ENCODE results near the gene GRIA4. TPM values are rescaled to one million over a fixed set of nuclear protein-coding genes. Genes with fewer than 3 reads are reported as not detected.

GRIA4 gene
- total RNA-seq, 4 donors from 2014 or later: 37.2 TPM; not detected in 3

DNA sequence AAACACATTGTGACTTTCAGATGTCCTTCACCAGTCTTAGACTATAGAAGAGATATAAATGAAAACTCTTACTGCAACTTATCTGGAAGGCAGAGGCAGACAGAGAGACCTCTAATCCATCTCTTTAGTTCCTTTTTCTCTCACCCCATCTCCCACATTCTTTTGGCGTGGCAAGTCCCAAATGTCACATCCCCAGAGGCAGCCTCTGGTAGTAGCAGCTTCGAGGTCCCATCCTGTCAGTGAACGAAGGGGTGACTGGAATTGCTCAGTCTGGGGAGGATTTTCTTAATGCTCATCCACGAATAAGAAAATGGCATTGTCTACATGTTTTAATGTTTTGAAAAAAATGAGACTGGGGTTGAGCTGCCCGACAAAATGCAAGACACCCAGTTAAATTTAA, 201.4 kb downstream of the GRIA4 start:
- DNase-seq: no peak
- no peak for TF ChIP-seq POLR2A (IDR thresholded peaks at IDR 0.05)
- TF ChIP-seq, protein P1, sequence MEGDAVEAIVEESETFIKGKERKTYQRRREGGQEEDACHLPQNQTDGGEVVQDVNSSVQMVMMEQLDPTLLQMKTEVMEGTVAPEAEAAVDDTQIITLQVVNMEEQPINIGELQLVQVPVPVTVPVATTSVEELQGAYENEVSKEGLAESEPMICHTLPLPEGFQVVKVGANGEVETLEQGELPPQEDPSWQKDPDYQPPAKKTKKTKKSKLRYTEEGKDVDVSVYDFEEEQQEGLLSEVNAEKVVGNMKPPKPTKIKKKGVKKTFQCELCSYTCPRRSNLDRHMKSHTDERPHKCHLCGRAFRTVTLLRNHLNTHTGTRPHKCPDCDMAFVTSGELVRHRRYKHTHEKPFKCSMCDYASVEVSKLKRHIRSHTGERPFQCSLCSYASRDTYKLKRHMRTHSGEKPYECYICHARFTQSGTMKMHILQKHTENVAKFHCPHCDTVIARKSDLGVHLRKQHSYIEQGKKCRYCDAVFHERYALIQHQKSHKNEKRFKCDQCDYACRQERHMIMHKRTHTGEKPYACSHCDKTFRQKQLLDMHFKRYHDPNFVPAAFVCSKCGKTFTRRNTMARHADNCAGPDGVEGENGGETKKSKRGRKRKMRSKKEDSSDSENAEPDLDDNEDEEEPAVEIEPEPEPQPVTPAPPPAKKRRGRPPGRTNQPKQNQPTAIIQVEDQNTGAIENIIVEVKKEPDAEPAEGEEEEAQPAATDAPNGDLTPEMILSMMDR (IDR thresholded peaks at IDR 0.05): no peak
- Histone ChIP-seq H3K27me3 (no peaks in the 10 kb centered on the region), H3K4me3 (no peak overlapping the region), H3K9me3 (no peaks in the 10 kb centered on the region), H3K27ac (no peak overlapping the region), H3K36me3 (no peaks in the 10 kb centered on the region), H3K4me1 (no peaks in the 10 kb centered on the region)
- intact Hi-C loops (cut with DNase I; ENCODE audit: low total_unique reads): no loop called here

DNA sequence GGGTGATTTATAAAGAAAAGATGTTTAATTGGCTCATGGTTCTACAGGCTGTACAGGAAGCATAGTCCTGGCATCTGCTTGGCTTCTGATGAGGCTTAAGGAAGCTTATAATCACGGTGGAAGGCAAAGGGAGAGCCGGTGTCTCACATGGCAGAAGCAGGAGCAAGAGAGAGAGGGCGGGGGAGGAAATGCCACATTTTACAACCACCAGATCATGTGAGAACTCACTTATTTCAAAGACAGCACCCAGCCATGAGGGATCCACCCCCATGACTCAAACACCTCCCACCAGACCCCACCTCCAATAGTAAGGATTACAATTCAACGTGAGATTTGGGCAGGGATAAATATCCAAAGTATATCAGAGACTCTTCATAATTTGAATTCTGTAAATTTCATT, 211.5 kb downstream of the GRIA4 start:
- Histone ChIP-seq H3K27ac (no peak overlapping the region), H3K27me3 (no peaks in the 10 kb centered on the region), H3K4me1 (no peaks in the 10 kb centered on the region), H3K4me3 (no peak overlapping the region), H3K36me3 (no peaks in the 10 kb centered on the region), H3K9me3 (no peaks in the 10 kb centered on the region)
- intact Hi-C loops (cut with DNase I; ENCODE audit: low total_unique reads): no loop called here
- DNase-seq: no peak
- TF ChIP-seq, protein P1 (IDR thresholded peaks at IDR 0.05): no peak
- TF ChIP-seq POLR2A (IDR thresholded peaks at IDR 0.05): no peak

GRCh38 chr11:105821781-105822180, 211.9 kb downstream of the GRIA4 start:
- no peak for DNase-seq
- Histone ChIP-seq H3K27me3 (no peaks in the 10 kb centered on the region), H3K9me3 (no peaks in the 10 kb centered on the region), H3K27ac (no peak overlapping the region), H3K4me3 (no peak overlapping the region), H3K4me1 (no peaks in the 10 kb centered on the region), H3K36me3 (no peaks in the 10 kb centered on the region)
- intact Hi-C loops (cut with DNase I; ENCODE audit: low total_unique reads): no loop called here
- TF ChIP-seq, protein P1 (IDR thresholded peaks at IDR 0.05): no peak
- no peak for TF ChIP-seq POLR2A (IDR thresholded peaks at IDR 0.05)

GRCh38 chr11:105823495-105824033, 213.7 kb downstream of the GRIA4 start:
- DNase-seq: no peak

GRCh38 chr11:105824457-105825013, 214.7 kb downstream of the GRIA4 start:
- no peaks in the 10 kb centered on the region for H3K4me1 ChIP-seq
- no peak for TF ChIP-seq POLR2A (IDR thresholded peaks at IDR 0.05)
- TF ChIP-seq, protein P1 (IDR thresholded peaks at IDR 0.05): no peak
- no peak for DNase-seq
- intact Hi-C loops (cut with DNase I; ENCODE audit: low total_unique reads): no loop called here
- no peak overlapping the region for H3K27ac ChIP-seq
- H3K9me3 ChIP-seq: no peaks in the 10 kb centered on the region
- no peak overlapping the region for H3K4me3 ChIP-seq
- H3K27me3 ChIP-seq: no peaks in the 10 kb centered on the region
- H3K36me3 ChIP-seq: no peaks in the 10 kb centered on the region

More at GRCh38 chr11:105823495-105824033, 213.7 kb downstream of the GRIA4 start:
- Histone ChIP-seq H3K4me1 (no peaks in the 10 kb centered on the region), H3K36me3 (no peaks in the 10 kb centered on the region), H3K27ac (no peak overlapping the region), H3K27me3 (no peaks in the 10 kb centered on the region), H3K4me3 (no peak overlapping the region), H3K9me3 (no peaks in the 10 kb centered on the region)
- intact Hi-C loops (cut with DNase I; ENCODE audit: low total_unique reads): no loop called here
- TF ChIP-seq, protein P1 (IDR thresholded peaks at IDR 0.05): no peak
- no peak for TF ChIP-seq POLR2A (IDR thresholded peaks at IDR 0.05)

Data from uterus (tissue), 4 donors.